ENCODE measurements around the gene FNBP1.

FNBP1 gene

GRCh38 chr9:130042885-130043653 lies at the start of gene FNBP1:
Gene FNBP1 (minus strand): TSS chr9:130043189. CDS start chr9:130042975, 214 bp downstream.
- peak; percentile 68 for DNase-seq (ENCODE audit: low spot score)

GRCh38 chr9:130090915-130091314 lies 47.9 kb upstream of the FNBP1 start:
- no peak for DNase-seq (ENCODE audit: low spot score)

- no peak for DNase-seq (ENCODE audit: low spot score)
Observed at GRCh38 chr9:130089141-130089540, 46.2 kb upstream of the FNBP1 start.

GRCh38 chr9:130088051-130088450 lies 45.1 kb upstream of the FNBP1 start:
- DNase-seq (ENCODE audit: low spot score): no peak

- no peak for DNase-seq (ENCODE audit: low spot score)
Observed at GRCh38 chr9:130084337-130084736, 41.3 kb upstream of the FNBP1 start.

GRCh38 chr9:130078547-130078946 lies 35.6 kb upstream of the FNBP1 start:
- DNase-seq (ENCODE audit: low spot score): no peak

- DNase-seq (ENCODE audit: low spot score): no peak
Observed at GRCh38 chr9:130073373-130073772, 30.4 kb upstream of the FNBP1 start.

- no peak for DNase-seq (ENCODE audit: low spot score)
Observed at GRCh38 chr9:130072515-130073235, 29.7 kb upstream of the FNBP1 start.

- DNase-seq (ENCODE audit: low spot score): no peak
Observed at GRCh38 chr9:130069048-130069447, 26.1 kb upstream of the FNBP1 start.

- no peak for DNase-seq (ENCODE audit: low spot score)
Observed at GRCh38 chr9:130064621-130065020, 21.6 kb upstream of the FNBP1 start.

- DNase-seq (ENCODE audit: low spot score): no peak
Observed at GRCh38 chr9:130062750-130063149, 19.8 kb upstream of the FNBP1 start.

GRCh38 chr9:130060296-130060695 lies 17.3 kb upstream of the FNBP1 start:
- no peak for DNase-seq (ENCODE audit: low spot score)

- no peak for DNase-seq (ENCODE audit: low spot score)
Observed at GRCh38 chr9:130058887-130059286, 15.9 kb upstream of the FNBP1 start.

GRCh38 chr9:130058154-130058553 lies 15.2 kb upstream of the FNBP1 start:
- DNase-seq (ENCODE audit: low spot score): no peak

- DNase-seq (ENCODE audit: low spot score): no peak
Observed at GRCh38 chr9:130054820-130055219, 11.8 kb upstream of the FNBP1 start.

GRCh38 chr9:130054325-130054786 lies 11.4 kb upstream of the FNBP1 start:
- DNase-seq (ENCODE audit: low spot score): peak; percentile 16

- peak; percentile 73 for DNase-seq (ENCODE audit: low spot score)
Observed at GRCh38 chr9:130053504-130054324, 10.7 kb upstream of the FNBP1 start, which contains the start of gene GPR107. Gene GPR107 (plus strand): TSS chr9:130053906. CDS start chr9:130053933, 27 bp downstream.

GRCh38 chr9:130053109-130053503 lies 10.1 kb upstream of the FNBP1 start:
- DNase-seq (ENCODE audit: low spot score): no peak

GRCh38 chr9:130051855-130052254 lies 8.9 kb upstream of the FNBP1 start:
- DNase-seq (ENCODE audit: low spot score): no peak

- no peak for DNase-seq (ENCODE audit: low spot score)
Observed at GRCh38 chr9:130050462-130050861, 7.5 kb upstream of the FNBP1 start.

GRCh38 chr9:130049431-130050210 lies 6.6 kb upstream of the FNBP1 start:
- no peak for DNase-seq (ENCODE audit: low spot score)
